IMR-90 (cell line): ENCODE data around the gene ELOA.

Experiments
- POLR2A ChIP-seq: IDR thresholded peaks from 2 replicates; pipeline ENCODE4 v1.6.1; 2012; ENCODE audit warnings: mild to moderate bottlenecking, low read depth, low read length
- SMC3 ChIP-seq: fragments of 150-350 bp; IDR thresholded peaks from 2 replicates; pipeline ENCODE4 v1.6.1; 2016; ENCODE audit warnings: low read depth, mild to moderate bottlenecking, antibody characterized with exemption, low read length, moderate library complexity
- TF ChIP-seq, protein P1 (sequence below): conservative IDR thresholded peaks from 2 replicates; pipeline ENCODE4 v1.5.1; 2012; ENCODE audit warnings: mild to moderate bottlenecking, low read depth, low read length, improper control_type of control experiment
- TF ChIP-seq, protein P2 (sequence below): fragments of 150-350 bp; IDR thresholded peaks from 2 replicates; pipeline ENCODE4 v1.6.1; 2016; ENCODE audit warnings: low read depth, mild to moderate bottlenecking, low read length, moderate library complexity, borderline replicate concordance

DNA sequence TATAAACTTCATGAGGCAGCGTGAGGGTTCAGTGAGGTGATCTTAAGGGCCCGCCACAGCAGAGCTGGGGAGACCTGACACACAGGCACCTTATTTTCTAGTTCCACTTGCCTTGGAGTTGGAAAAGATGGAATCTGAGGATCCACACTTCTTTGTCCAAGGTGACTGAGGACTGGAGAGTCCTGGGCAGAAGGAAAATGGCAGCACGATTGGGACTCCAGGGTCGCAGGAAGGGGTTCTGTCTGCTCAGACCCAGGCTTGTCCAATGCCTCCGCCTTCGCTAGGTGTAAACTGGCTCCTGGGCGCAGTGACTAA is 55.9 kb downstream of the ELOA start:
- TF ChIP-seq POLR2A (no peak), SMC3 (no peak)
- TF ChIP-seq, protein P1, sequence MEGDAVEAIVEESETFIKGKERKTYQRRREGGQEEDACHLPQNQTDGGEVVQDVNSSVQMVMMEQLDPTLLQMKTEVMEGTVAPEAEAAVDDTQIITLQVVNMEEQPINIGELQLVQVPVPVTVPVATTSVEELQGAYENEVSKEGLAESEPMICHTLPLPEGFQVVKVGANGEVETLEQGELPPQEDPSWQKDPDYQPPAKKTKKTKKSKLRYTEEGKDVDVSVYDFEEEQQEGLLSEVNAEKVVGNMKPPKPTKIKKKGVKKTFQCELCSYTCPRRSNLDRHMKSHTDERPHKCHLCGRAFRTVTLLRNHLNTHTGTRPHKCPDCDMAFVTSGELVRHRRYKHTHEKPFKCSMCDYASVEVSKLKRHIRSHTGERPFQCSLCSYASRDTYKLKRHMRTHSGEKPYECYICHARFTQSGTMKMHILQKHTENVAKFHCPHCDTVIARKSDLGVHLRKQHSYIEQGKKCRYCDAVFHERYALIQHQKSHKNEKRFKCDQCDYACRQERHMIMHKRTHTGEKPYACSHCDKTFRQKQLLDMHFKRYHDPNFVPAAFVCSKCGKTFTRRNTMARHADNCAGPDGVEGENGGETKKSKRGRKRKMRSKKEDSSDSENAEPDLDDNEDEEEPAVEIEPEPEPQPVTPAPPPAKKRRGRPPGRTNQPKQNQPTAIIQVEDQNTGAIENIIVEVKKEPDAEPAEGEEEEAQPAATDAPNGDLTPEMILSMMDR: no peak
- TF ChIP-seq, protein P2, sequence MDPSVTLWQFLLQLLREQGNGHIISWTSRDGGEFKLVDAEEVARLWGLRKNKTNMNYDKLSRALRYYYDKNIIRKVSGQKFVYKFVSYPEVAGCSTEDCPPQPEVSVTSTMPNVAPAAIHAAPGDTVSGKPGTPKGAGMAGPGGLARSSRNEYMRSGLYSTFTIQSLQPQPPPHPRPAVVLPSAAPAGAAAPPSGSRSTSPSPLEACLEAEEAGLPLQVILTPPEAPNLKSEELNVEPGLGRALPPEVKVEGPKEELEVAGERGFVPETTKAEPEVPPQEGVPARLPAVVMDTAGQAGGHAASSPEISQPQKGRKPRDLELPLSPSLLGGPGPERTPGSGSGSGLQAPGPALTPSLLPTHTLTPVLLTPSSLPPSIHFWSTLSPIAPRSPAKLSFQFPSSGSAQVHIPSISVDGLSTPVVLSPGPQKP: no peak
